NOMO-1 treated with DMSO at 0.1 percent for 48 hours (cell line): ENCODE results near the gene PLGLB1.
"Not testable (repeated sequence)": the region's sequence is repeated elsewhere in the genome, so short reads cannot be mapped to it uniquely, and the experiment has no call there.

Experiments
- DNase-seq: peaks from one replicate; lab custom pipeline; 2025; ENCODE audit not compliant: unreplicated experiment; lab: John Stamatoyannopoulos, UW

PLGLB1 gene

DNA sequence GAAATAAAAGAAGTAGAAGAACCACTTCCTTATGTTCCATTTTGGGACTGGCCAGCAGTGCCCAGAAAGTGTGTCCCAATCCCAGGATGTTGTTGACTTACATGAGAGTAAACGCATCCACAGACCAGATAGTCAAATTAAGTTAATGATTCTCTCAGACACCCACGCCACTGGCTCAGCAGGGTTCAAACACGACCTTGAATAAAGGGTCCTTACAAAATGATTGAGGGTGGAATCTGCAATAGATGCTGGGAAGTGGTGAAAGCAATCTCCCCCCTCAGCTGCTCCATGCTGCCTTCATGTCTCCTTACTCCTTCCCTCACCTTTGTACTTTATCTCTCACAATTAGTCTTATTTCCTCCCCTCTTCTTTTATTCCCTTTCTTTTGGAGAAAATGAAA, at the start of gene PLGLB1:
Gene PLGLB1, minus strand, starts transcription at position 101 of the 400 bp plus-strand sequence. Its CDS starts 61 bp downstream, at position 40.
- DNase-seq = not testable (repeated sequence)

DNA sequence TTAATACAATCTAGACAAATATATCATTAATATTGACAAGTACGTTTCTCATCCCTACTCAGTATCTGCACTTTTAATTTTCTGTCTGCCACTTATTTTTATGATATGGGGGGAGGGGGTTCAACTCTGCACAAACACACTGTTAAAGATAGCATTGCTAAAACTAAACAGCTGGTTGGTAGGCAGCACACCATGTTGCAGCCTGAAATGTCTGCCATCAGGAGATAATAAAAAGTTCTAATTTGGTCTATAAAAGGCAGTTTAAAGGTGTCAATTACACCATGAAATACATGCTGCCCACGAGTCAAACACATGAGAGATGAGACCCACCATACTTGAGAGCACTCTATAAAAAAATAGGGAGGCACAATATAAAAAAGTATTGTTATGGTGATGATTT, 42.7 kb upstream of the PLGLB1 start:
- DNase-seq = not testable (repeated sequence)

DNA sequence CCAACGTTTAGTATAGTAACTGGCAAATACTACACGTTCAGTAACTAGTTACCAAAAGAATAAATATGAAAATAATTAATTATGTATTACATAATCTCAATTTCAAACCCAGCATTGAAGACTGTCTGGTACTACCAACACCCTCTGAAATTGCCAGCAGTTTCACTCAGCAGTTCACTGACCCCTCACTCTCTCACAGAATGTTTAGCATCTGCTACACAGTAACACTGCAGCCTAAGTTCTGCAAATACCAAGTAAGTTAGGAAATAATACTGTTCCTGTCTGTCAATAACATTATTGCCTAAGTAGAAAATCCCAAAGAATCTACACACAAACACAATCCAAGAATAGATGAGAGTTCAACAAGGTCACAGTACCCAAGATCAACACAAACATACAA, 41.8 kb upstream of the PLGLB1 start:
- DNase-seq = not testable (repeated sequence)

DNA sequence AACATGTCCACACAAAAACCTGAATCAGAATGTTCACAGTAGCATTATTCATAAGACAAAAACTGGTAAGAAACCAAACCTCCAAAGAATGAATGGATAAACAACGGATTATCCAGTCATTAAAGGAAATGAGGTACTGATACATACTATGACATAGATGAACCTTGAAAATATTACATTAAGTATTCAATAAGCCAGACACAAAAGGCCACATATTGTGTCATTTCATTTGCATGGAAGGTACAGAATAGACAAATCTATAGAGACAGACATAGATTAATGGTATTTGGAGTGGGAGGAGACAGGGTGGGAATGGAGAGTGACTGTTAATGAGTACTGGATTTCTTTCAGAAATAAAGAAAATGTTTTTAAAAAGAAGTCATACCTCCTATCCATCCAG, 39.9 kb upstream of the PLGLB1 start:
- not testable (repeated sequence) for DNase-seq

DNA sequence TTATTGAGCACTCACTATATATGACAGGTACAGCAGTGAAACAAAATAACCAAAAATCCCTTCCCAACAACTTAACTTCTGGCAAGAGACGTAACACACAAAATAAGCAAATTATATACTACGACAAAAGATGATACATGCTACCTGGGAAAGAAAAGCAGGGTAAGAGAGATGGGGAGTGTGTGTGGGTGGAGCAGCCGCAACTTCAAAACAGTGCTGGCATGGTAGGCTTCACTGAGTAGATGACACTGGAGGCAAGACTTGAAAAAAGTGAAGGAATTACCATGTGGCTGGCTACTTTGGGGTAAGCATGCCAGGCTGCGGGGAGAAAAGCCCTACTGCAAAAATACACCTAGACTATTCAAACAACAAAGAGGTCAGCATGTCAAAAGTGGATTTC, 36.0 kb upstream of the PLGLB1 start:
- not testable (repeated sequence) for DNase-seq

DNA sequence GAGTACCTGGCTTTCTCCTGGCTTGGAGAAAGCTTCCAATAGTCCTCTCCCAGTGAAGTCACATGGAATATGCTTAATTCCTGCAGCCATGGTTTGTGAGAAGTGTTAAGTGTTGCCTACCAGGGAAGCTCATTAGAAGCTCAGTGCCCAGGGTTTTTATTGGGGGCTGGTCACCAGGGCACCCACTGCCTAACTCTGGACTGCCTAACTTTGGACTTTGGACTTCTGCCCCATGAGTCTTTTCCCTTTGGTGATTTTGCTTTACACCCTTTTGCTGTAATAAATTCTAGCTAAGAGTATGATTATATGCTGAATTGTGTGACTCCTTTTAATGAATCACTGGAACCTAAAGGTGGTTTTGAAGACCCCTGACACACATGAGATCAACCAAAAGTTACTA, 35.2 kb upstream of the PLGLB1 start:
- not testable (repeated sequence) for DNase-seq

DNA sequence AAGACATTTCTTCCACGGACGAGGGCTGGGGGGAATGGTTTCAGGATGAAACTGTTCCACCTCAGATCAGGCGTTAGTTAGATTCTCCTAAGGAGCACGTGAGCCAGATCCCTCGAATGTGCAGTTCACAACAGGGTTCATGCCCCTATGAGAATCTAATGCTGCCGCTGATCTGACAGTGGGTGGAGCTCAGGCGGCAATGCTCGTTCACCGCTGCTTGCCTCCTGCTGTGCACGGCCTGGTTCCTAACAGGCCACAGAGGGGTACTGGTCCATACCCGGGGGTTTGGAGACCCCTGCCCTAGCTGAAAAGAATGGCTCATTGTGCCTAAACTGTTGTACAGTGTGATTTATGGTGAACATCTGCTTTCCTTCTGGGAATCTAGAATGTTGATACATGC, 34.8 kb upstream of the PLGLB1 start:
- DNase-seq = not testable (repeated sequence)

DNA sequence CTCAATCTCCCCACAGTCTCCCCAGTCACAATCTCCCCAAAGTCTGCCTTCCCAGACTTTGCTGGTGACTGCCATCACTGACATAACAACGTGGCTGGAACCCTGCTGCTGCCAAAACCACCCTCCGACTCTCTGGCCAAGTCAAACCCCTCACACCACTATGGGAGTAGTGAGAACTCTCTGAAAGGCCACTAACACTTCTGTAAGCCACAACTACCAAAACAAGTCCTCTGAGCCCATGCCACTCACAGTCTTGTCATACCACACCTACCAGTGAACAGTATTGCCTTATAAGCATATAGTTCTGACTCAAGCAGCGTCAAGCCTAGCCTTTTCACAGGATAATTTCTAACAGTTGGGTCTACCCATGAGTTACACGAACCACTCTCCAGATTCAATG, 32.7 kb upstream of the PLGLB1 start:
- DNase-seq = not testable (repeated sequence)

DNA sequence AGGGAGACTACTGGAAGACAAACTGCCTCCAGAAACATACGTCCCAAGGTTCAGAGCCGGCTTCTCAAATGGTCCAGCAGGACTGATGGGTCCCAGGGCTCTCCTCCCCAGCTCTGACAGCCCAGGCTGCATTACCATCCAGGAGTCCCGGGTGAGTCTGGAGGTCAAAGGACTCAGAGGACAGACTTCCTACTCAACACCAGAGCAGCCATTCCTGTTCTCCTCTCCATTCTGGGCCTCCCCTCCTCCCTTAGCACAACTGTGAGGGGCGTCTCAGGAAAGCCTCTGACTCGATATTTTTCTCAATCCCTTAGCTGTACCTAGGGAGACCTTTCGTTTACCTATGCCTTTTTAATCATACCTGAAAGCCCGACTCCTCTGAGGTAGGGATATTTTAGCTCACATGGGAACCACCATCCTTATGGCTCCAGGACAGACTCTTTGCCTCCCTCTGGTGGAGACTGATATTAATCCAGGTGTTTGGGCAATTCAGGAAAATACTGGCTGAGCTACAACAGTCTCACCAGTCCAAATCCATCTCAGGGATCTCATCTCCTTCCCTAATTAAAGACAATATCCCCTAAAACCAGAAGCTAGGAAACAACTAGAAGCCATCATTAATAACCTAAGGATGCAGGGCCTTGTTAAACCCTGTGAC, 19.8 kb upstream of the PLGLB1 start:
- not testable (repeated sequence) for DNase-seq

DNA sequence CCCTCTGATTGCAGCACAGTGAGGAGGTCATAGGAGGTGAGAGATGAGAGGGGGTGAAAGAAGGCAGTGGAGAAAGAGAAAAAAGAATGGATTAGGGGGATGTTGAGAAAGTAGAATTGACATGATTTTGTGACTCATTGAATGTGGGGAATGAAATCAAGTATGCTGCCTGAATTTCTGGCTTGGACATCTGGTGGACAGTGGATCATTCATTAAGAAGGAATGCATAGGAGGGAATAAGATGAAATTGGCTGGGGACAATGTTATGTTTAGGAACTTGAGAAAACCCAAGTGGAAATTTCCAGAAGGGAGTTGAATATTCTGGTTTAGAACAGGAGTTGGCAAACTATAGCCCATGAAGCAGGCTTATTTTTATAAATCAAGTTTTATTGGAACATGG, 7.0 kb upstream of the PLGLB1 start:
- DNase-seq = not testable (repeated sequence)

DNA sequence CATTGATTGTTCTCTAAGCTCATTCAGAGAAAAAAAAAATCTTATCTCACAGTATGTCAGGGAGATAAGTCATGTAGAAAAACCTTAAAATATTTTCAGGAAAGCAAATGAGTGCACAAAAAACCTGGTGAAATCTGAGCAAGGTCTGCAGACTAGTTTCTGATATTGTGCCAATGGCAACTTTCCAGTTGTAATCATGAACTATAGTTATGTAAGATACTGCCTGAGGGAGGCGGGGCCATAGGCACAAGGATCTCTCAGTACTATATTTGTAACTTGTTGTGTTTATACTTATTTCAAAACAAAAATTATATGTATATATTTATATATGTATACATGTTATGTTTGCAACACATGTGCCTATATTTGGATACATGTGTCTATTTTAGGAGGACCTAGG, 5.2 kb upstream of the PLGLB1 start:
- DNase-seq = not testable (repeated sequence)

DNA sequence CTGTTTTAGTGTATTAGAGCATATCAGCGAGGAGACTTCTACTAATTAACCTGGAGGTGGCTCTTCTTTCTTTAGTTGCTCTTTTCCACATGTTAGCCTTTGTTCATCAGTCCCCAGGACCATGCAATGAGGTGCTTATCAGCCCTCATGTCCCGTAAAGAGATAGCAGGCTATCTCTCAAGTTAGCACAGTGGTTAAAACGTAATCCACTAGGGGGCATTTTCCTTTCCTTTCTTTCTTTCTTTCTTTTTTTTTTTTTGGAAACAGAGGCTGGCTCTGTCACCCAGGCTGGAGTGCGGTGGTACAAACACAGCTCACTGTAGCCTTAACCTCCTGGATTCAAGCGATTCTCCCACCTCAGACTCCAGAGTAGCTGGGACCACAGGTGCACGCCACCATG, 4.3 kb upstream of the PLGLB1 start:
- not testable (repeated sequence) for DNase-seq

DNA sequence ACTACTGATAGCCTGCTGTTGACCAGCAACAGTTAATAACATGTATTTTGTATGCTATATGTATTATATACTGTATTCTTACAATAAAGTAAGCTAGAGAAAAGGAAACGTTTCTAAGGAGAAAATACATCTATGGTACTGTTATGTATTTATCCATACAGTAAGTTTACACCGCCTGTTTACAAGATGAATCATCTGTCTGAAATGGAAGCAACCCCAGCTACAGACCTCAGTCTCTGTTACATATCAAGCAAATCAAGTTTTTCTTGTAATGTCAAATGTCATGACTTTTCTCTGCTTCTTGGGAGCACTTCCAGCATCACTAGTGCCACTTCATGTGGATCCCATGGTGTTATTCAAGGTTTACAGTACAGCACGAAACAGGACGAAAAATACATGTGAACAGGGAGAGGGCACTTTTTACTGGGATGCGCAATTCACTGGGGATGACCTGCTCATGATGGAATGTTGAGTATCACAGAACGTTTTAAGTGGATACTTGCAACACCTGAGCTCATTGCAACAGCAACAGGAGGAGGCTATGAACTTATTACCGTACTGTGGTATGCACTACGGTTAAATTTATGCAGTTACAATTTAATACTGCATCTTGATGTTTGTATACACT, 2.5 kb upstream of the PLGLB1 start:
- not testable (repeated sequence) for DNase-seq

DNA sequence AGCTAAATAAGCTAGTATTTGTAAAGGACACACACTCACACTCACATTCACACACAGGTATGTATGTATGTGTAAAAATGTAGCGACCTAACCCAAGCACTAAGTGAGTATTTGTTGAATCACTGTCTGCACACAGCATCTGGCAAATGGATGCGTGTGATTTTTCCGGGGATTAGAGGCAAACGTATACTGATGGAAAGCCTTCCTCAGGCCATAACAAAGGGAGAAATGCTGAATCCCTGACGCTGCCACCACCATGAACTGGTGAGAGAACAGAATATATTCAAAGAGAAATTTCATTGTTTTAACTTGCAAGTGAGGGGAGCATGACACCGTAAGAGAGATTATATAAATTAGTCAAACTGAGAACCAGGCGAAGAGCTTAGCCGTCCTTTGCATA, 601 bp downstream of the PLGLB1 start:
- not testable (repeated sequence) for DNase-seq

DNA sequence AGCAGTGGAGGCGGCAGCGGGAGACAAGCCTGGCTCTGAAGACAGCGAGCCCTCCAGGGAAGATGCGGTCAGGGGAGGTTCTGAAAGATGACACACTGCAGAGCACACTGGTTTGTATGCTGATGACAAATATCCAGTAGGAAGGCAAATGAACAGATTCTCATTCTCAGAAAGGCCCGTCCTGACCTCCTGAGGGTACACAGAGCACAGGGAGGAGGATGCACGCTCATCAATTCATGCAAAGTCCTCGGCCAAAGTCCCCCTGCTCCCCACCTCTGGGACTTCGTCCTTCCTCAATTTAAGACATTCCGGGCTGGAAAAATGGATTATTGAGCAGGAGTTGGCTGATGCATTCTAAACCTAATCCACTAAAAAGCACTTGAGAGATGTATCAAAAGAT, 2.6 kb downstream of the PLGLB1 start:
- not testable (repeated sequence) for DNase-seq

DNA sequence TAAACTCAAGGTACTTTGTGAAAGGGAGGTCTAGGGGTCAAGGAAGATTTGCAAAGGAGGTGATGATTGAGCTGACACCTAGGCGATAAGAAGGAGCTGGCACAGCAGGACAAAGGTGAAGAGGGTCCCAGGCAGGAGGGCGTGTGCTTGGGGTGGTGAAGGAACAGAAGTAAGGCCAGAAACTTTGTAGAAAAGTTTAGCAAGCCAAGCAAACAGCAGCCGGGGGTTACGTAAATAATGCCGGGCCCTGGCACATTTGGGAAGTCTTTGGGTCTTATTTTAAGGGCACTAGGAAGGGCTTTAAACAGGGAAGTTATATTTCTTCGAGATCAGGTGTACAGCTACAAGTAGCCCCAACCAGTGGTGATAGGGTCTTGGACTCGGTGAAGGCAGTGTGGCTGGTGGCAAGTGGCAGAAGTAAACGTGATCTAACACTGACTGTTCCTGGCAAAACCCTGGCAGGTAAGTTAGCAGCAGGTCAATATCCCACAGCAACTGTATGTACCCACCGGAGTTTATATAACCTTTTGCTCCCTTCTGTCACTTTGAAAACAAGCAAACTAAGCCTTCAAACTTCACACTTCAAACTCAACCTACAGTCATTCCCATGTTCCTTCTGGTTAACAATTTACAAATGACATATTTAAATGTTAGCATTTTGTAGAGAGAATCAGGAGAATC, 7.0 kb downstream of the PLGLB1 start:
- not testable (repeated sequence) for DNase-seq

DNA sequence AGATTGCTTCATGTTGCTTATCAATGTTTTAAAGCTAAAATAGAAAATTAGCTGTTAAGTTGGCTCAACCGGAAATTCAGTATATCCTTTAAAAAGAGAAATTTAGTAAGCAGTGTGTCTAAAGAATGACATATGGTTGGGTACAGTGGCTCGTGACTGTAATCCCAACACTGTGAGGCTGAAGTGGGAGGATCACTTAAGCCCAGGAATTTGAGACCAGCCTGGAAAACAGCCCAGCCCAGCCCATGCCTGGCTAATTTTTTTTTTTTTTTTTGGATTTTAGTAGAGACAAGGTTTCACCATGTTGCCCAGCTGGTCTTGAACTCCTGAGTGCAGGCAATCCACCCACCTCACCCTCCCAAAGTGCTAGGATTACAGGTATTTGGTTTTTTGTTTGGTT, 17.2 kb downstream of the PLGLB1 start:
- DNase-seq = not testable (repeated sequence)
